IMR-90 (cell line): Measurements from ENCODE around the gene CNNM3. TPM values are rescaled to one million over a fixed set of nuclear protein-coding genes. Genes with fewer than 3 reads are reported as not detected.

ENCODE experiments used
- ATAC-seq: fragments of 200-7000 bp; cut with Tn5 transposase; 2 replicates; pipeline ENCODE4 v1.9.1; 2020; ENCODE audit warnings: low read depth, mild to moderate bottlenecking, moderate library complexity
- BruUV-seq: library from RNA; stranded (reverse); fragments of 400-500 nt; replicated peaks from 2 replicates; lab custom pipeline; 2021; lab: Mats Ljungman, UMichigan
- CTCF ChIA-PET: fragments of 300-600 bp; formaldehyde crosslinking; extraction: SDS; loops from one replicate; lab custom pipeline; 2021; ENCODE audit warnings: antibody characterized with exemption; lab: Yijun Ruan, JAX
- POLR2A ChIA-PET: fragments of 300-600 bp; sonication (Branson Sonifier 250); formaldehyde crosslinking; loops from one replicate; lab custom pipeline; 2022; ENCODE audit warnings: antibody characterized with exemption; ENCODE audit not compliant: unreplicated experiment; lab: Charles Lee
- DNase-seq: peaks from one replicate; pipeline ENCODE4 v3.0.0; 2013
- H2AFZ ChIP-seq: replicated peaks from 2 replicates; pipeline ENCODE3; 2013; ENCODE audit warnings: low read length, mild to moderate bottlenecking; ENCODE audit not compliant: poor library complexity
- H2AK5ac ChIP-seq: 2 replicates; pipeline ENCODE4 v1.6.1; 2013; ENCODE audit warnings: low read depth, low read length, inconsistent platforms
- H2AK9ac ChIP-seq: replicated peaks from 2 replicates; pipeline ENCODE3; 2013; ENCODE audit warnings: mild to moderate bottlenecking, low read depth, low read length, moderate library complexity; ENCODE audit not compliant: poor library complexity
- H2BK120ac ChIP-seq: 2 replicates; pipeline ENCODE4 v1.6.1; 2013; ENCODE audit warnings: low read depth, low read length, inconsistent platforms
- H2BK15ac ChIP-seq: 3 replicates; pipeline ENCODE4 v1.6.1; 2013; ENCODE audit warnings: low read depth, low read length, inconsistent platforms
- H2BK20ac ChIP-seq: 2 replicates; pipeline ENCODE4 v1.6.1; 2013; ENCODE audit warnings: low read depth, mild to moderate bottlenecking, inconsistent platforms, low read length, moderate library complexity
- H2BK5ac ChIP-seq: 2 replicates; pipeline ENCODE4 v1.6.1; 2013; ENCODE audit warnings: mild to moderate bottlenecking, low read depth, low read length, inconsistent platforms; ENCODE audit not compliant: poor library complexity, severe bottlenecking
- H3K14ac ChIP-seq: replicated peaks from 2 replicates; pipeline ENCODE4 v1.6.1; 2013; ENCODE audit warnings: low read depth, low read length, inconsistent platforms
- H3K18ac ChIP-seq: 2 replicates; pipeline ENCODE4 v1.6.1; 2013; ENCODE audit warnings: low read depth, low read length, control low read depth
- H3K23ac ChIP-seq: 2 replicates; pipeline ENCODE4 v1.6.1; 2013; ENCODE audit warnings: low read depth, low read length, inconsistent platforms
- H3K27ac ChIP-seq: 2 replicates; pipeline ENCODE4 v1.5.1; 2013; ENCODE audit warnings: mild to moderate bottlenecking, control low read depth, low read length; ENCODE audit not compliant: insufficient read depth
- H3K27me3 ChIP-seq: 2 replicates; pipeline ENCODE4 v1.6.1; 2013; ENCODE audit warnings: low read length; ENCODE audit not compliant: control insufficient read depth, insufficient read depth
- H3K36me3 ChIP-seq: 2 replicates; pipeline ENCODE4 v1.6.1; 2013; ENCODE audit warnings: low read length, mixed read lengths; ENCODE audit not compliant: control insufficient read depth, insufficient read depth
- H3K4ac ChIP-seq: 2 replicates; pipeline ENCODE4 v1.6.1; 2013; ENCODE audit warnings: low read depth, low read length, inconsistent platforms
- H3K4me1 ChIP-seq: 2 replicates; pipeline ENCODE4 v1.6.1; 2013; ENCODE audit warnings: low read length, mixed read lengths; ENCODE audit not compliant: control insufficient read depth, insufficient read depth
- H3K4me2 ChIP-seq: 2 replicates; pipeline ENCODE4 v1.6.1; 2013; ENCODE audit warnings: low read depth, mild to moderate bottlenecking, control low read depth, low read length, moderate library complexity
- H3K4me3 ChIP-seq: 2 replicates; pipeline ENCODE4 v1.5.1; 2013; ENCODE audit warnings: low read depth, mild to moderate bottlenecking, control low read depth, low read length, moderate library complexity; ENCODE audit not compliant: insufficient read depth
- H3K56ac ChIP-seq: 2 replicates; pipeline ENCODE4 v1.6.1; 2013; ENCODE audit warnings: low read length, inconsistent platforms; ENCODE audit not compliant: insufficient read depth; ENCODE audit errors: extremely low read depth
- H3K79me1 ChIP-seq, 2 experiments: 2 replicates each; pipeline ENCODE4 v1.6.1; 2013; ENCODE audit warnings: low read length in 2 of 2, inconsistent platforms in 1 of 2, low read depth in 1 of 2
- H3K9ac ChIP-seq: 2 replicates; pipeline ENCODE4 v1.6.1; 2013; ENCODE audit warnings: low read depth, low read length, control low read depth
- H3K9me1 ChIP-seq: 2 replicates; pipeline ENCODE4 v1.6.1; 2013; ENCODE audit warnings: low read length, inconsistent platforms; ENCODE audit not compliant: insufficient read depth
- H3K9me3 ChIP-seq: 2 replicates; pipeline ENCODE4 v1.6.1; 2013; ENCODE audit warnings: low read length; ENCODE audit not compliant: control insufficient read depth, insufficient read depth
- H4K20me1 ChIP-seq: 2 replicates; pipeline ENCODE4 v1.6.1; 2013; ENCODE audit warnings: low read length, inconsistent platforms; ENCODE audit not compliant: insufficient read depth
- H4K5ac ChIP-seq: 2 replicates; pipeline ENCODE4 v1.6.1; 2013; ENCODE audit warnings: mild to moderate bottlenecking, low read depth, low read length, control low read depth
- H4K8ac ChIP-seq, 2 experiments: 2 replicates each; pipeline ENCODE4 v1.6.1; 2013; ENCODE audit warnings: low read depth in 2 of 2, low read length in 2 of 2, control low read depth in 1 of 2, inconsistent platforms in 1 of 2
- H4K91ac ChIP-seq: 2 replicates; pipeline ENCODE4 v1.6.1; 2013; ENCODE audit warnings: low read depth, low read length, inconsistent platforms; ENCODE audit not compliant: insufficient read depth
- CEBPB ChIP-seq: IDR thresholded peaks from 2 replicates; pipeline ENCODE4 v1.6.1; 2012; ENCODE audit warnings: low read depth, low read length, improper control_type of control experiment
- ELK1 ChIP-seq: fragments of 150-350 bp; IDR thresholded peaks from 2 replicates; pipeline ENCODE4 v1.6.1; 2016; ENCODE audit warnings: low read depth, mild to moderate bottlenecking, low read length, moderate library complexity, borderline replicate concordance
- RAD21 ChIP-seq: IDR thresholded peaks from 2 replicates; pipeline ENCODE4 v1.6.1; 2012; ENCODE audit warnings: low read length, improper control_type of control experiment
- WGBS, 2 experiments: methylation state at CpG; one replicate each; pipeline versions ENCODE4 v1.1.5 to v1.1.7; 2013; ENCODE audit warnings: missing lambda C conversion rate in 2 of 2; ENCODE audit not compliant: insufficient read length in 1 of 2; ENCODE audit errors: extremely low coverage in 2 of 2; 5-methylcytosine and 5-hydroxymethylcytosine counted together
- dilution Hi-C: fragments of 300-500 bp; cut with HindIII; formaldehyde crosslinking; loops from one replicate; pipeline ENCODE4 v1.14.3; 2018; ENCODE audit warnings: low sequenced_read_pairs; ENCODE audit not compliant: unreplicated experiment
- in situ Hi-C: fragments of 300-500 bp; cut with MboI; formaldehyde crosslinking; loops from 3 replicates; pipeline ENCODE4 v1.14.3; 2019; ENCODE audit warnings: low sequenced_read_pairs, inconsistent platforms, mixed read lengths
- intact Hi-C: fragments of 100-400 bp; cut with micrococcal nuclease; formaldehyde crosslinking; loops from 2 replicates; pipeline ENCODE4 v1.10.0; 2022
- polyA plus RNA-seq, 3 experiments: library from polyadenylated mRNA; depleted of rRNA; stranded (reverse); fragments of >200 nt; gene quantifications; 2 replicates each; pipeline ENCODE4 v1.2.3, GENCODE V29; 2012; ENCODE audit warnings: low replicate concordance in 1 of 3
- total RNA-seq: library from RNA; depleted of rRNA; stranded (reverse); fragments of >200 nt; gene quantifications from 2 replicates; pipeline ENCODE4 v1.2.3, GENCODE V29; 2012

Gene CNNM3
- total and polyA plus RNA-seq, 2 of the 4 experiments (the other 2 are of a cell fraction) = 2.3 to 6.1 TPM

- TF ChIP-seq ELK1 = no peak
- TF ChIP-seq CEBPB = no peak
Measured at GRCh38 chr2:96837575-96837974, 21.5 kb downstream of the CNNM3 start (continued).

- dilution Hi-C loops (no loop called here), intact Hi-C loops (no loop called here), in situ Hi-C loops (no loop called here)
- Histone ChIP-seq H3K4me3 (no peak overlapping the region), H3K27ac (no peak overlapping the region), H3K18ac (no peak overlapping the region), H4K20me1 (no peaks in the 10 kb centered on the region; the same call in 1 of the 2 replicates), H3K4ac (no peak overlapping the region), H2BK120ac (no peak overlapping the region), H2BK5ac (no peak overlapping the region), H3K56ac (no peak overlapping the region), H2BK20ac (no peak overlapping the region), H3K23ac (no peak overlapping the region), H3K9me3 (no peaks in the 10 kb centered on the region), H3K27me3 (no peaks in the 10 kb centered on the region), H3K9me1 (no peaks in the 10 kb centered on the region), H3K4me1 (no peaks in the 10 kb centered on the region), H2AFZ (no peak overlapping the region), H4K5ac (no peak overlapping the region), H3K14ac (no peak overlapping the region), H3K36me3 (peaks cover 3% of the 10 kb centered on the region; the same call in 1 of the 2 replicates), H2AK9ac (peak overlapping the region; percentile 78), H4K91ac (no peak overlapping the region), H3K9ac (no peak overlapping the region), H4K8ac (no peak overlapping the region), H2BK15ac (no peak overlapping the region), H2AK5ac (no peak overlapping the region), H3K79me1 (no peaks in the 10 kb centered on the region), H3K4me2 (no peak overlapping the region)
- DNase-seq = no peak
- WGBS, 2 experiments = 92% methylated on average over 11 of the region's 23 CpGs; no CpG with 5 or more reads in 1 of the 2 experiments
- ATAC-seq = no peak
- TF ChIP-seq RAD21 = no peak
- BruUV-seq = no TSS peak
- POLR2A ChIA-PET = no interaction called here
- CTCF ChIA-PET = interaction anchor here (1.1 kb wide), 1 partner anchor 19 kb away, joined by 3 read pairs; the partner anchor contains the start of gene ANKRD39
Measured at GRCh38 chr2:96838345-96839292, 22.6 kb downstream of the CNNM3 start.
